Loucy (cell line): ENCODE results near the gene RAI1.

Experiments used
- H2AFZ ChIP-seq: fragments of 200-600 bp; sonication (generic); 2 replicates; pipeline ENCODE4 v1.6.0; 2016; ENCODE audit warnings: antibody characterized with exemption, mild to moderate bottlenecking, low read length, moderate library complexity
- H3F3A ChIP-seq: fragments of 200-600 bp; 2 replicates; pipeline ENCODE4 v1.6.0; 2016; ENCODE audit warnings: antibody characterized with exemption, low read depth, mild to moderate bottlenecking
- H3K27me3 ChIP-seq: fragments of 200-600 bp; sonication (generic); 2 replicates; pipeline ENCODE4 v1.6.1; 2014; ENCODE audit warnings: low read length, mild to moderate bottlenecking; ENCODE audit not compliant: insufficient read depth, poor library complexity, severe bottlenecking
- H3K36me3 ChIP-seq: fragments of 200-600 bp; sonication (generic); 2 replicates; pipeline ENCODE4 v1.6.1; 2016; ENCODE audit warnings: low read length; ENCODE audit not compliant: insufficient read depth
- H3K4me1 ChIP-seq: fragments of 200-600 bp; sonication (generic); 2 replicates; pipeline ENCODE4 v1.5.1; 2014; ENCODE audit warnings: low read length, mild to moderate bottlenecking; ENCODE audit not compliant: insufficient read depth, poor library complexity, severe bottlenecking
- H3K4me2 ChIP-seq: fragments of 200-600 bp; sonication (generic); 2 replicates; pipeline ENCODE4 v1.6.0; 2014; ENCODE audit warnings: antibody characterized with exemption, low read length, low read depth, mild to moderate bottlenecking; ENCODE audit not compliant: poor library complexity, severe bottlenecking
- H3K4me3 ChIP-seq: fragments of 200-600 bp; sonication (generic); 2 replicates; pipeline ENCODE4 v1.5.1; 2014; ENCODE audit warnings: low read length, mild to moderate bottlenecking, mixed read lengths; ENCODE audit not compliant: poor library complexity, severe bottlenecking
- H3K79me2 ChIP-seq: fragments of 200-600 bp; sonication (generic); 2 replicates; pipeline ENCODE4 v1.6.1; 2014; ENCODE audit warnings: low read length; ENCODE audit not compliant: insufficient read depth
- H3K9ac ChIP-seq: fragments of 200-600 bp; sonication (generic); 2 replicates; pipeline ENCODE4 v1.6.0; 2014; ENCODE audit warnings: mild to moderate bottlenecking, low read depth, low read length, moderate library complexity; ENCODE audit not compliant: poor library complexity, severe bottlenecking
- H3K9me2 ChIP-seq: fragments of 200-600 bp; sonication (generic); replicated peaks from 2 replicates; pipeline ENCODE4 v1.6.1; 2016; ENCODE audit warnings: low read depth, low read length, mixed read lengths
- H3K9me3 ChIP-seq: fragments of 200-600 bp; sonication (generic); 2 replicates; pipeline ENCODE4 v1.6.1; 2014; ENCODE audit warnings: mild to moderate bottlenecking, antibody characterized with exemption, low read length, low read depth; ENCODE audit not compliant: insufficient read depth
- H4K20me1 ChIP-seq: fragments of 200-600 bp; sonication (generic); 2 replicates; pipeline ENCODE4 v1.6.0; 2014; ENCODE audit warnings: antibody characterized with exemption, low read length, mild to moderate bottlenecking; ENCODE audit not compliant: insufficient read depth, poor library complexity, severe bottlenecking
- CTCF ChIP-seq: fragments of 200-600 bp; sonication (generic); conservative IDR thresholded peaks from 2 replicates; pipeline ENCODE4 v1.5.1; 2014; ENCODE audit warnings: mild to moderate bottlenecking, antibody characterized with exemption, low read length
- EZH2phosphoT487 ChIP-seq: fragments of 200-600 bp; IDR thresholded peaks from 2 replicates; pipeline ENCODE4 v1.6.1; 2018; ENCODE audit warnings: antibody characterized with exemption, mild to moderate bottlenecking, moderate library complexity, borderline replicate concordance

RAI1 gene

GRCh38 chr17:17837966-17838962 is 157.0 kb downstream of the RAI1 start:
- H3K36me3 ChIP-seq: no peaks in the 10 kb centered on the region
- no peaks in the 10 kb centered on the region for H3K79me2 ChIP-seq
- H3K4me3 ChIP-seq: peak overlapping the region; percentile 35
- no peaks in the 10 kb centered on the region for H3F3A ChIP-seq
- H3K27me3 ChIP-seq: no peaks in the 10 kb centered on the region
- no peak overlapping the region for H2AFZ ChIP-seq
- H3K4me1 ChIP-seq: peaks cover 26% of the 10 kb centered on the region
- no peaks in the 10 kb centered on the region for H3K9me3 ChIP-seq
- TF ChIP-seq CTCF: no peak
- H3K9ac ChIP-seq: peak overlapping the region; percentile 13
- H3K9me2 ChIP-seq: no peaks in the 10 kb centered on the region
- H4K20me1 ChIP-seq: no peaks in the 10 kb centered on the region
- H3K4me2 ChIP-seq: peak overlapping the region; percentile 68

GRCh38 chr17:17839791-17840707 is 158.8 kb downstream of the RAI1 start:
- Histone ChIP-seq H2AFZ (no peak overlapping the region), H3K9me3 (no peaks in the 10 kb centered on the region), H3K79me2 (no peaks in the 10 kb centered on the region), H3K9ac (no peak overlapping the region), H3F3A (no peaks in the 10 kb centered on the region), H3K4me1 (peaks cover 21% of the 10 kb centered on the region), H4K20me1 (no peaks in the 10 kb centered on the region), H3K4me2 (no peak overlapping the region), H3K4me3 (no peak overlapping the region), H3K9me2 (no peaks in the 10 kb centered on the region), H3K36me3 (no peaks in the 10 kb centered on the region), H3K27me3 (no peaks in the 10 kb centered on the region)
- TF ChIP-seq EZH2phosphoT487 (no peak), CTCF (no peak)

GRCh38 chr17:17840751-17841591 is 159.7 kb downstream of the RAI1 start:
- H3K9ac ChIP-seq: no peak overlapping the region
- H3K4me3 ChIP-seq: no peak overlapping the region
- H3F3A ChIP-seq: no peaks in the 10 kb centered on the region
- H3K79me2 ChIP-seq: no peaks in the 10 kb centered on the region
- H4K20me1 ChIP-seq: no peaks in the 10 kb centered on the region
- no peaks in the 10 kb centered on the region for H3K27me3 ChIP-seq
- H2AFZ ChIP-seq: no peak overlapping the region
- no peaks in the 10 kb centered on the region for H3K36me3 ChIP-seq
- no peak for TF ChIP-seq CTCF
- TF ChIP-seq EZH2phosphoT487: no peak
- H3K4me2 ChIP-seq: no peak overlapping the region
- H3K9me3 ChIP-seq: no peaks in the 10 kb centered on the region
- peaks cover 17% of the 10 kb centered on the region for H3K4me1 ChIP-seq
- no peaks in the 10 kb centered on the region for H3K9me2 ChIP-seq
